Renal cortical epithelial cell (primary cell): ENCODE results near the gene DNM3. TPM values are rescaled to one million over a fixed set of nuclear protein-coding genes. Genes with fewer than 3 reads are reported as not detected.

ENCODE experiments used
- DNase-seq: peaks from one replicate; pipeline ENCODE4 v3.0.0-alpha.2; 2011; ENCODE audit warnings: low read depth
- total RNA-seq: library from RNA; depleted of rRNA; stranded (reverse); fragments of >200 nt; gene quantifications from 2 replicates; pipeline ENCODE4 v1.2.3, GENCODE V29; 2014

DNM3 gene
- total RNA-seq, 1 donor from 2014 or later, result 10.7 TPM

DNA sequence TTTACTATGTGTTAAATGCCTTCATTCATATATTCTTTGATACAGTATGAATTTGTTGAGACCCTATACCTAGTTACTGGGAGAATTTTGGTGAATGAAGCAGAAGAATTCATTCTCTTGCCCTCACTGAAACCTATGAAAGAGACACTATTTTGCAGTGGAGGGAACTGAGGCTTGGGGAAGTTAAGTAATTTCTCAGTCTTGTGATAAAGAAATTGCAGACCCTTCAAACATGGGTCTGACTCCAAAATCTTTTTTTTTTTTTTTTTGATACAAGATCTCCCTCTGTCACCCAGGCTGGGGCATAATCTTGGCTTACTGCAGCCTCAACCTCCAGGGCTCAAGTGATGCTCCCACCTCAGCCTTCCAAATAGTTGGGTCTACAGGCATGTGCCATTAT lies 132.1 kb downstream of the DNM3 start:
- no peak for DNase-seq

DNA sequence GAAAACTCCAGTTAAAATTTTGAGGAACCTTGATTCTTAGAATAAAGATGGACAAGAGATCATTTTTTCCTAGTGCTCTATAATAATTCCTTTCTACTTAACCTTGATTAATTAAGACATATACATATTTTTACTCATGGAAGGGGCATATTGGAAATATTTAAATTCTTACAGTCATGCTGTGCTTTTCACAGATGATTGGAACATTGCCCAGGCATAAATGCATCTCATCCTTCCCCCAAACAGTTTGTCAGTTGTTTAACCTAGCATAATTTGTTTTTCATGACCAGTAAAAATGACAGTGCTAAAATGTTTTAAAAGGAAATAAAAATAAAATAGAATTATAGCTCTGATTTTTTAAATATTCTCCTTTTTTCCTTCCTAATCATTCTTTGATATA lies 140.0 kb downstream of the DNM3 start:
- DNase-seq, result no peak

- DNase-seq, result peak; percentile 51
These were observed 142.3 kb downstream of the DNM3 start for GRCh38 chr1:171983584-171983983.

DNA sequence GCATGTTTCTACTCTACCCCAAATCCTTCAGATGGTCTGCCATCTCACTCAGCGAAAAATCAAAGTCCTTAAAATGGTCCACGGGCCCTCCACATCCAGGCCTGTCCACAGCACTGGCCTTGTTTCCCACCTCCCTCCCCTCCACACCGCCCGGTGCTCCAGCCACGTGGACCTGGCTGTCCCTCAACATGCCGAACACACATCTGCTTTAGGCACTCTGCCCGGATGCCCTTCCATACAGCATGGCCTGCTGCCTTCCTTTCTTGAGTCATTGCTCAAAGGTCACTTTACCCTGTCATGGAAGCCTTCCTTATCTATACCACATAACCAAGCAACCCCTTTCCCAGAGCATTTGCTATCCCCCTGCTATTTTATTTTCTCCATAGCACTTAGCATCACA lies 143.0 kb downstream of the DNM3 start:
- DNase-seq, result no peak

GRCh38 chr1:171984850-171985485 lies 143.7 kb downstream of the DNM3 start:
- DNase-seq, result peak; percentile 66

DNA sequence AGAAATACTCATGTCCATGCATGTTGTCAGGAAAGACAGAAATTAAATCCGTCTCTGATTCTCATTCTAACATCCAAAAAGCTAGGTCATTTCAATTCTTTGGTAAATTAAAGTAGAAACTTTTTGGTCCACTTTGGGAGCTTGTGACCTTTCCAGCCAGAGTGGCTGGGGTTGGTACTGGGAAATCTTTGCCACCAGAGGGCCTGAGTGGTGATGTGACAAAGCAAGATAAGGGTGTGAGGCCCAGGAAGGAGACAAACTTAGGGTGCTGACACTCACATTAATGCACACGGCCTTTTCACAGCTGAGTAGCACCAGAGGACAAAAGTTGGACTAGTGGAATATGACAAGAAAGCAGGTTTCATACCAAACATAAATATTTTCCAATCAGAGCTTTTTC lies 144.3 kb downstream of the DNM3 start:
- no peak for DNase-seq

GRCh38 chr1:171988243-171988885 lies 147.1 kb downstream of the DNM3 start:
- peak; percentile 40 for DNase-seq

DNA sequence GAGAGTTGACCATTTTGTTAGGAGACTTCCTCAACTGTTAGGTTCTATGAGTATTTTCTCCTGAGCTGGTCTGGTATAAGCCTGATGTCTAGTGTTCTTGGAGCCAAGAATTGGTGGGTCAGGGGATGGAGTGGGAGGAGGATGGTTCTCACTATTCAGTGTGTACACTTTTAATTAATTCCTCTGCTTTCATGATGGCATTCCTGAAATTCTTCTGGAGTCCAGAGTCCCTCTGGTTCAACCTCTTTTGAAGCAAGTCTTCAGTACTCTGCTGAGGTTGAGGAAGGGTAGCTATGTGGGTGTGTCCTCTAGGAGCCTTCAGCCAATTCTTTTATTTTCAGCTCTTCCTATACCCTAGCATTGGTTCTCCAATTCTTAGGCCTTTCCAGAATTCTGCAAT lies 149.1 kb downstream of the DNM3 start:
- DNase-seq, result peak; percentile 67

DNA sequence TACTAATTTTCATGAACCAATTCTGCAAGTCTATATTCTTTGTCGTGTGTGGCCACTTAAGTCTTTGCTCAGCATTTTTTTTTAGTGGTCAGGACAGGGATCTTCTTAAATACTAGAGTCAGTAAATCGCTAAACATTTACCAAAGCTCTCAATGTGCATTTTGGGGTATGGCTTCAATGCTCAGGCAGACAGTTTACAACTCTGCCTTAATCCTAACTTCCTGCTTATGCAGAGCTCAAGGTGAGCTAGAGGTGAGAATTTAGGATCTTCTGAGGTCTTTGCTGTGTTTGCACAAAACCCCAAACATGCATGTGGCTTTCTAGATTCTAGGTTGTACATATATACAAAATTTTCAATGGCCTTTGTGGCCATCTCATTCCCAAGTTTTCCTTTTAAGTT lies 153.0 kb downstream of the DNM3 start:
- DNase-seq, result no peak

DNA sequence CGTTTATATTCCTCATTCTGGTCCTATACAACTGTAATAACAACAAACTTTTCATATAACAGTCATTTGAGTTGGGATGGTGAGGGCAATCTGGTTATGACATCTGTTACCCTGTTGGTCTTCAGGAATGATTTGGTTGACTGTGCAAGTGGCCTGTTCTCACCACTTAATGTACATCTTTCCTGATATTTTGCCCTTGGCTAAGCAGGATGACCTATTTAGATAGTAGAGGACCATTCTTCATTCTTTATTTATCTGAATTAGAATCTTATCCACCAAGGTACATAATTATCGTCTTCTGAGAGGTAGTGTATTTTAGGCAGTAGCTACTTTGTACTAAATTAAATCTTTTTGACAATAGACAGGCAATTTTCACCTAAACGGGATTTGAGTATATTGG lies 154.3 kb downstream of the DNM3 start:
- DNase-seq, result no peak

- DNase-seq, result no peak
These were observed 156.6 kb downstream of the DNM3 start for GRCh38 chr1:171997936-171998335.

DNA sequence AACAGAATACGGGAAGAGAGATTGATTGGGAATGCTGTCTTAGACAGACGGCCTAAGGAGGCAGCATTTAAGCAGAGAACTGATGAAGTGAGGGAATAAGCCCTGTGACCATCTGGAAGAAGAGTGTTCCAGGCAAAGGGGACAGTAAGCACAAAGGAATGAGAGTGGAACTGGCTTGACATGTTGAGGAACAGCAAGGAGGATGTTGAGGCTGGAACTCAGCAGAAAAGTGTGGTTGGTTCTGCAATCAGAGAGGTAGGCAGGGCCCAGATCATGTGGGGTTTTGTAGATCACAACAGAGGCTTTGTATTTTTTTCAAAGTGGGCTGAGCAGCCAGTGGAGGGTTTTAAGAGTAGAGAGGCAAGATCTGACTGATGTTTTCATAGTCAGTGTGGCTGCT lies 157.4 kb downstream of the DNM3 start:
- no peak for DNase-seq

DNA sequence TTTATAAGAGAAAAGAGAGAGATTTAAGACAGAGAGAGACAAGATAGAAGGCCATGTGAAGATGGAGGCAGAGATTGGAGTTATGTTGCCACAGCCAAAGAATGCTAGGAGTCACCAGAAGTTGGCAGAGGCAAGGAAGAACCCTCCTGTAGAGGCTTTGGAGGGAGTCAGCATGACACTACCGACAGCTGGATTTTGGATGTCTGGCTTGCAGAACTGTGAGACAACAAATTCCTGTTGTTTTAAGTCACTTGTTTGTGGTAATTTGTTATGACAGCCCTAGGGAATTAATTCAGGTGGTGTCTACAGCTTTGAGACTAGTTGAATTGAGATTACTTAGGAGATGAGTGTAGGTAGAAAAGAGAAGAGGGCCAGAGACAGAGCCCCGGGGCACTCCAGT lies 158.5 kb downstream of the DNM3 start:
- DNase-seq, result no peak

- DNase-seq, result no peak
These were observed 160.0 kb downstream of the DNM3 start for GRCh38 chr1:172001288-172001687.

DNA sequence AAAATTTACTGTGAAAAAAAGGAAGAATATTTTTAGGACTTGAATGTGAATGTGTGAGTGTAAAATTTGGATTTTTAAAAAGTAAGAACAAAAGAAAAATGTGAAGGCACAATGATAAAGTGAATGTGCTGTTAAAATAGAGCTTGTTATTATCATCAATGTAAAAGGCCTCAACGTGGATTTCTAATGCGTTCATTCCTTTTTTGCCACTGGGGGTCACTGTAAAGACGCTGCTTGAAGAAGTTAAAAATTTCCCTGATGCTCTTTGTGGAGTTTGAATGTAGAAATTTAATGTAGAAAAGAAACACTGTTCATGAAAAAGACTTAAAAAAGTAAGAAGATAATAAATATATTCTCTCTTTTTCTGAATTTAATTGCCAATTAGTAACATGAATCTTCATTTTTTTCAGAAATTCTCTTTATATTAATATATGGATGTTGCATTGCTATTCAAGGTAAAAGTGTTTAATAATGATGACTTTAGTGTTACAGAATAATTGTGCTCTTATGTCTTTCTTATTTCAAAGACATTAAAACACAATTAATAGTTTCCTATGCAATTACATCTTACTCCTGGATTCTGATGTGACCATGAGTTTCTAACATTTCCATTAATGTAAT lies 161.5 kb downstream of the DNM3 start:
- DNase-seq, result peak; percentile 68

GRCh38 chr1:172003766-172004530 lies 162.7 kb downstream of the DNM3 start:
- DNase-seq, result peak; percentile 35

GRCh38 chr1:172004671-172005070 lies 163.4 kb downstream of the DNM3 start:
- DNase-seq, result no peak

DNA sequence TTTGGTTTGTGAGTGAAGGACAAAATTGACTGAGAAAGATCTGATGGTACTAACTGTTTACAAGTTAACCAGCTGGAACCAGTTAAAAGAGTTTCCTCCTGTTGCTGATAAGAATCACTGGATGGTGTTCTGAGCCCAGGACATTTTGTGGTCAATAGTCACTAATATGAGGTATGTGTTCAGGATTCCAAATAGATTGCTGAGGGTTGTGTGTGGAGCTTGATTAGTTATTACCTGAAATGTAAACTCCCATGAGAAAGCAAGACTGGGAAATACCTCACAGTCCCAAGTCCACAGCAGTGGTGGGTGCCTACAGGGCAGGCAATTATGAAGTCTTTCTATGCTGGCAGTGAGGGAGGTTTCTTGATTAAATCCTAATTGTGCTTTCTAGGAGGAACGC lies 164.6 kb downstream of the DNM3 start:
- peak; percentile 99 for DNase-seq

DNA sequence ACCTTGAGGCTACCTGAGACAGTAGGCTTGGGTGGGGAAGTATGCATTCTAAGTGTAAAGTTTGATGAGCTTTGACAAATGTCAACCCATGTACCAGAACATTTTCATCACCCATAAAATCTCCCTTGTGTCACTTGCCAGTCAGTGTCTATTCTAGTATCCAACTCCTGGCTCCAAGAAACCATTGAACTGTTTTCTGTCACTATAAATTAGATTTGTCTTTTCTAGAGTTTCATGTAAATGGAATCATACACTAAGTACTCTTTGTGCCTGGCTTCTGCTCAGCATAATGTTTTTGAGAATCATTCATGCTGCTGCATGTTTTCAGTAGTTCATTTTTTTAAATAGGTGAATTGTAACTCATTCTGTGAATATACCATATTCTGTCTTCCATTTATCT lies 165.4 kb downstream of the DNM3 start:
- no peak for DNase-seq

DNA sequence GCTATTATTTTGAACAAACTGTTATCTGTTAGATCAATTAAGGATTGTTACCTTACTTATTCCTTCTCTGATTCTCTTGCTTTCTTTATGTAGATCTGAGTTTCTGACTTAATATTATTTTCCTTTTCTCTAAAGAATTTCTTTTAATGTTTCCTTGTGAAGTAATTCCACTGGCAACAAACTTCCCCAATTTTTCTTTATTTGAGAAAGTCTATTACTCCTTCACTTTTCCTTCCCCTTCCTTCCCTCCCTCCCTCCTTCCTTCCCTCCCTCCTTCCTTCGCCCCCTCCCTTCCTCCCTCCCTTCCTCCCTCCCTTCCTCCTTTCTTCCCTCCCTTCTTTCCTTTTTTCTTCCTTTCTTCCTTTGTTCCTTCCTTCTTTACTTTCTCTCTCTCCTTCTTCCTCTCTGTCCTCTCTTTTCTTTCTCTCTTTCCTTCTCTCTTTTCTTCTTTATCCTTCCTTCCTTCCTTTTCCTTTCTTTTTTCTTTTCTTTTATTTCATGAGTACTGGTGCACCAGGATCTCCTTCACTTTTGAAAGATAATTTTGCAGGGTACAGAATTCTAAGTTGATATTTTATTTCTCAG lies 177.5 kb downstream of the DNM3 start:
- no peak for DNase-seq

- no peak for DNase-seq
These were observed 178.7 kb downstream of the DNM3 start for GRCh38 chr1:172019976-172020375.

GRCh38 chr1:172024516-172024915 lies 183.2 kb downstream of the DNM3 start:
- no peak for DNase-seq
